ENCODE measurements around the gene FAM9A. TPM values are rescaled to one million over a fixed set of nuclear protein-coding genes. Genes with fewer than 3 reads are reported as not detected.

The FAM9A gene
- total RNA-seq, 1 donor from 2014 or later: not detected

Other genes starting within 250 kb of the FAM9A start
- gene ANOS1, start 69.2 kb downstream of the FAM9A start, total RNA-seq: 3.3 and 4.1 TPM in 2 replicates
- not detected in 2 replicates for gene FAM9B, start 232.7 kb upstream of the FAM9A start, total RNA-seq

Measured in glomerular endothelial cell (primary cell).